Stimulated activated CD4-positive, alpha-beta T cell treated with anti-CD3 and anti-CD28 coated beads, Interleukin-15, amount 100 ng/mL, for 1 hour (primary cell): ENCODE data around the gene SERPINA9.
"Not testable (repeated sequence)": the region's sequence is repeated elsewhere in the genome, so short reads cannot be mapped to it uniquely, and the experiment has no call there.

Experiments
- DNase-seq, 2 donors: peaks; one replicate each; pipeline ENCODE4 v3.0.0-alpha.2; 2020; ENCODE audit warnings: low read depth in 1 of 2, low spot score in 1 of 2

SERPINA9 gene

DNA sequence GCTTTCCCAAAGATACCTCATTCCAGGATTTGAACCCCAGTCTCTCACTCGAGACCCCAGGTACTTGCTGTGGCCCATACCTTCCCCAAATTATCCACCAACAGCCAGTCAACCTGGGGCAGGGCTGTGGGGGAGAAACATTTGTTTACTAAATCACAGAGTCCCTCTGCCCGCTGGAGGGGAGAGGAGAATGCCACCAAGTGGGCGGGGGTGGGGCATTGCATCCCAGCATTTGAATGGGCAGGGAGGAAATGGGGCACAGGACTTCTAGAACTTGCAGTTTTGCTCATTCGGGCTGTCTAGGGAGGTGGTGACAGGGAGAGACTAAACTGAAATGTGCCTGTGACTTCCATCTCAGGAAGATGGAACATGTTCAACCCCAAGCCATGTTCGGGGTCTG is 10.9 kb upstream of the SERPINA9 start:
- DNase-seq = no peak

DNA sequence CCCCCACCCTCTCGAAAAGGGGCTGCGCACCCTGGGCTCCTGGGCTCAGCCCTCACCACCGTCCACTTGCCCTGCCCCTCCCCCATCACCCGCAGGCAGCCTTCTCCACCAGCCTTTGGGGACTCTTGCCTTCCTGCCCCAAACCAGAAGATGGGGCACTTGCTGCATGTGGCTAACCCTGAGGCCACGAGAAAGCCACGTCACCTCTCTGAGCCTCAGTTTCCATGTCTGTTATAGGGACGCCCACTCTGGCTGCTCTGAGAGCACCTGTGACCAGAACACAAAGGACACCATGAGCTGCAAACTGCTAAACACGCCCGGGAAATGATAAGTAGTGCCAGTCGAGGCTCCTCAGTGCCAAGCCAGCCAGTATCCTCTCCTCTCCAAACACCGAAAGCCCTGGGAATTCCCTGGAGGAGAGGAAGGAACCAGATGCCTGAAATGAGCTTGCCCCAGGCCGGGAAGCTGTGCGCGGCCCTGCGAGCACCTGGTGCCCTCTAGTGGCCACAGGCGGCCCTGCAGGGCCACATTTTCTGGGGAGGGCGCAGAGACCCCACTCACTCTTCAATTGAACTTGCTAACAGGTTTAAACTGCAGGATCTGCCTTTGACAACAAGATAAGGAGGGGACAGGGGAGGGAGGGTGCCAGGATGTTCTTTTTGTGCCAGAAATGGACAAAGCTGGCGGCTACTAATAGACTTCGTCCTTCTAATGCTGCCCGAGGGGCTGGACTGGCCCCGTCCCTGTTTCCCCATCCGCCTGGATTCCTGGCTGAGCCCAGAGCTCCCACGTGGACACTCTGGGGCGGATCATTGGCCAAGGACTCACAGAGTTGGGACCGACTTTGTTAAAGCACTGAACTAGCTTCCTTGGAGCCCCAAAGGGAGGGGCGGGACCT is 10.2 kb upstream of the SERPINA9 start:
- DNase-seq = peak in 1 of 2 donors; percentile 37

DNA sequence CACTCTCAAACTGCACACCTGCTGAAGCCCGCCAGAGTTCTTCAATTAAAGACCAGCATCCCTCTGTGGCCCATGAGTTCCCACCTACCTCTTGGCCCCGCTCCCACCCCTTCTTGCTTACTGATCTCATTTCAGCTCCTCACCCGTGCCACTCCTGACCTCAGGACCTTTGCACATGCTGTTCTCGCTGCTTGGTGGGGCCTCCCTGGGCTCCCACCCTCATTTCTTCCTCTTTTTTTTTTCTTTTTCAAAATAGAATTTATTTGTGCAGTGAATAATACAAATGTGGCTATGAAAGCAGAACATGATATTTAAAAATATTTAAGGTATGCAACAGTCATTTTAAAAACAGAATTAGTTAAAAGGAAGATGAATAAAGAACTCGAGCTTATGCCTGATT is 8.5 kb upstream of the SERPINA9 start:
- DNase-seq = no peak

DNA sequence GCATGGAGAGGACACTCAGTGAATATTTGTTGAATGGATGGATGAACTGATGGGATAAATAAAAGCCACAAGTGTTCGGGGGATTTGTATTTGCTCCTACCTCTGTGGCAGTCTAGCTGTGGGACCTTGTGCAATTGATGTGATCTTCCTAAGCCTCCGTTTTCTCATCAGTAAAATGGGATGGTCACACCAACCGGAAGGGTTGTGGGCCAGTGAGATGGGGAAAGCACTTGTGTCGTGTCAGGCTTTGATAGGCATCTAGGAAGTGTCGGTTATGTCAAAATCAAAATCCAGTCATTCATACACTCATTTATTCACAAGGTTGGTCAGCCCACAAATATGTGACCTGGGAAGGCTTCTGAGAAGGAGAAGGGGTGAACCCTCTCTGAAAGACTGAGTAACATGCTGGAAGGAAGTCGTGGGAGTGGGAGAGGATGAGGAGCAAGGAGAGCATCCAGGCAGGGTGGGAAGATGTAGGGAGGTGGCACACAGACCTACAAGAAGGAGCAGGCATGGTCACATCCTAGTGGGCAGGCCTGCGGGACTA is 7.8 kb upstream of the SERPINA9 start:
- DNase-seq = no peak

DNA sequence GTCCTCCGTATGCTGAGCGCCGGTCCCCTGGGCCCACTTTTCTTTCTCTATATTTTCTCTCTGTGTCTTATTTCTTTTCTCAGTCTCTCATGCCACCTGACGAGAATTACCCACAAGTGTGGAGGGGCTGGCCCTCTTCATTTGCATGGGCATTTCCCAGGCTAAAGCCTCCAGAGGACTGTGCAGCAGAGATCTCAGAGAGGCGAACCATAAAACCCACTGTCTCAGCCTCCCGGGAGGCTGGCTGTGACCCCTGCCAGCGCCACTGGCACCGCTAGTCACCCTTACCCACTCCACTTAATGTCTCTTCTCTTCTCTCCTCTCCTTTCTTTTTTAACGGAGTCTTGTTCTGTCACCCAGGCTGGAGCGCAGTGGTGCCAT is 7.1 kb upstream of the SERPINA9 start:
- DNase-seq = no peak

DNA sequence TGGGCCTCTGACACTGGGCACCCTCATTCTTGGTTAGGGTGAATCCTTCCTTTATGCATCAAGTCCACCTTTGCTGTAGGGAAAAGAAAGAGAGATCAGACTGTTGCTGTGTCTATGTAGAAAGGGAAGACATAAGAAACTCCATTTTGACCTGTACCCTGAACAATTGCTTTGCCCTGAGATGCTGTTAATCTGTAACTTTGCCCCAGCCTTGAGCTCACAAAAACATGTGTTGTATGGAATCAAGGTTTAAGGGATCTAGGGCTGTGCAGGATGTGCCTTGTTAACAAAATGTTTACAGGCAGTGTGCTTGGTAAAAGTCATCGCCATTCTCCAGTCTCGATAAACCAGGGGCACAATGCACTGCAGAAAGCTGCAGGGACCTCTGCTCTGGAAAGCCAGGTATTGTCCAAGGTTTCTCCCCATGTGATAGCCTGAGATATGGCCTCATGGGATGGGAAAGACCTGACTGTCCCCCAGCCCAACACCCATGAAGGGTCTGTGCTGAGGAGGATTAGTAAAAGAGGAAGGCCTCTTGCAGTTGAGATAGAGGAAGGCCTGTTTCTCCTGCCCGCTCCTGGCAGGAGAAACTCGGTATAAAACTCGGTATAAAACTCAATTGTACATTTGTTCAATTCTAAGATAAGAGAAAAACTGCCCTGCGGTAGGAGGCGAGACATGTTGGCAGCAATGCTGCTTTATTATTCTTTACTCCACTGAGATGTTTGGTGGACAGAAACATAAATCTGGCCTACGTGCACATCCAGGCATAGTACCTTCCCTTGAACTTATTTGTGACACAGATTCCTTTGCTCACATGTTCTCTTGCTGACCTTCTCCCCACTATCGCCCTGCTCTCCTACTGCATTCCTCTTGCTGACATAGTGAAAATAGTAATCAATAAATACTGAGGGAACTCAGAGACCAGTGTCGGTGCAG is 6.4 kb upstream of the SERPINA9 start:
- not testable (repeated sequence) for DNase-seq

DNA sequence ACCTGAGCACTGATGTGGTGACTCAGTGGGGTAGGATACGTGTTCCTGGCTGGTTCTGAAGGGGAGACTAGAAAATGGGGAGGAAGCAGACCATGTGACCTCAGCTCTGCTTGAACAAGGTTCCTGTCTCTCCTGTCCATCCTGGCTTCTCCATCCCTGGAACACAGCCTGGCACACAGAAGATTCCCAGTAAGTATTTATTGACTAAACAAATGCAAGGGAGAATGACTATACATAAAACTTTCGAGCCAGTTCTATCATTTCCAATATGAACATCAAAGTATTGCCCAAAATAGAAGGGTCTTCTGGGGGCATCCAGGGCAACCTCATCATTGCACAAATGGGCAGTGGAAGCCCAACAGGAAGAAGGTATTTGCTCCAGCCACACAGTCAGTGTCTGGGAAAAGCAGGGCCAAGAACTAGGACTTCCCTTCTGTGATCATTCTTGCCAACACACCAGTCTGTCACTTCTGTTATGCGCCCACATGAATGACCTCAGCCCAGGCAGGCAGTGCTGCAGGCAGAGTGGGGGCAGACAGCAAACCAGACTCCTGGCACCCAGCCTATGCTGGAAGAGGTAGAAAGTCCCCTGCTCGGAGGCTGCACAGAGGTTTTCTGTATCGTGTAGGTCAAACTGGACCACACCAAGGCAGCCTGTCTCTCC is 5.6 kb upstream of the SERPINA9 start:
- no peak for DNase-seq

DNA sequence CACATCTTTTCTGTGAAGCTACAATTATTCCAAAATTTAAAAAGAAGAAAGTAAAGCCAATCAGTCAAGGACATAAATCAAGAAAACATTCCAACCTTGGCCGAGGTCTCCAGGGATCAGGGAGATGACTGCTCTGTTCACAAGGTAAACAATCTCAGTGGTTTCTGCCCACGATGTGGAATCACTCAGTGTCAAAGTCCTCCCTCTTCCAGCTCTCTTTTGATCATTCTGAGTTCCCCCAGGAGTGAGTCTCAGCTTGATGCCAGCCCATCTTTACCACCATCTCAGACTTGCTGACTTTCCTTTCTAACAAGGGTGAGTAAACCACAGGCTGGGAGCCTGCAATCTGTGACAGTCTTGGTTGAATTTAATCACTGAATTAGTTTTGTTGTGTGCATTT is 4.8 kb upstream of the SERPINA9 start:
- DNase-seq = no peak

DNA sequence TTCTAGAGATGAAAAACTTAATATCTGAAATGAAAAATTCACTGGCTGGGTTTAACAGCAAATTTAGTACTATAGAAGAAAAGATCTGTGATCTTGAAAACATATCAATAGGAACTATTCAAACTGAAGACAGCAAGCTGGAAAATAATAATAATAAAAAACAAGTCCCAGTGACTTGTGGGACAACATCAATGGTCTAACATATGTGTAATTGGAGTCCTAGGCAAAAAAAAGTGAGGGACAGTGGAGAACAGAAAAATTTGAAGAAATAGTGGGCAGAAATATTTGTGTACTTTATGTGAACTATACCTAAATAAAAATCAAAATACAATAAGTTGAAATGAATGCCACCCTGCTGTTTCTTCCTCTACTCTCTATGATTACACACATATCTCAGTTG is 2.4 kb upstream of the SERPINA9 start:
- DNase-seq = no peak

DNA sequence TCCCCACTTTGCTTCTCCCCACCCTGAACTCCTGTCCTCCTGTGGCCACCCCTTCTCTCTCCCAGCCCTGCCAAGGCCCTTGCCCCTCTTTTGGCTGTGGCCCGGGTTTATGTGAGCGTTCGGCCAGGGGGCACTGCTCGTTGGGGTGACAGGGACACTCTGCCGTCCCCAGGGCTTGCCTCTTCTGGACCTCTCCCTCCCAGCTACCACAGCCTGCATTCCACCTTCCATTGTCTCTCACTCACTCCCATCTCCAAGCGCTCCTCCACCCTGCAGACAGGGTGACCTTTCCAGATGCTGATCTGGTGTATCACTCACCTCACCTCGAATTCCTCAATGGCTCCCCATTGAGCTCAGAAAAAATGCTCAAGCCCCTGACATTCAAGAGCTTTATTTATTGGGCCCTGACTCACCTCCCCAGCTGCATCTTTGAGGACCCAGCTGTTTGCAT is 1.4 kb downstream of the SERPINA9 start:
- DNase-seq = no peak

DNA sequence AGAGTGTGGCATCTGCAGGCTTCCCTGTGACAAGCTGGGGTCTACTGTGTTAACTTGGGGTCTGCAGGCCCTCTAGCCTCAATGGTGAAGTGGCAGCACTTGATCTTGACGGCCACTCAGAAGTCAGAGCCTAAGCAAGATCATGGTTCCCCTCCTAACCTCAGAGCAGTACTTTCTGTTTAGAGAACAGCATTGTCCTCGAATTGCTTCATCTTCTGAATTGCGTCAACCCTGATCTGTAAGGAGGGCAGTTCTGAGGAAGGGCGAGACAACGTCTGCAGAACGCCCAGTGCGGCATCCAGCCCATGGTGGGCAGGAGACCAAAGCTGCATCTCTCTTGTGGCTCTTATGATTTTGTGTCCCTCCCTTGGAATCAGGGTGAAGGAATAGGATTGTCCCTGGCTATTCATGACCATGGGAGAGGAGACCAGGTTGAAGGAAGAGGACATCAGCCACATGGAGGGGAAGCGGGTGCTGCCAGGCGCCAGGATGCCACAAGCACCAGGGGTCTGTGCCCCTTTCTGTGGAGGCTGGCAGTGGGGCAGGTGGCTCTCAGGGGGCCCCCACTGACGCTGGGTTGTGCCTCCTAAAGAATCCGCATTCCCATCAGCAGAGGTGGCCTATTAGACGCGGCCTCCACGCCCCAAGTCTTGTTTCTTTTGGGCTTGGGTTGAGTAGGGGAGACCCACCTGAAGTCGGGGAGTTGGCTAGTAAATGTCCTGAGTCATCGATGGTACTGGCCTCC is 2.2 kb downstream of the SERPINA9 start:
- DNase-seq = no peak

DNA sequence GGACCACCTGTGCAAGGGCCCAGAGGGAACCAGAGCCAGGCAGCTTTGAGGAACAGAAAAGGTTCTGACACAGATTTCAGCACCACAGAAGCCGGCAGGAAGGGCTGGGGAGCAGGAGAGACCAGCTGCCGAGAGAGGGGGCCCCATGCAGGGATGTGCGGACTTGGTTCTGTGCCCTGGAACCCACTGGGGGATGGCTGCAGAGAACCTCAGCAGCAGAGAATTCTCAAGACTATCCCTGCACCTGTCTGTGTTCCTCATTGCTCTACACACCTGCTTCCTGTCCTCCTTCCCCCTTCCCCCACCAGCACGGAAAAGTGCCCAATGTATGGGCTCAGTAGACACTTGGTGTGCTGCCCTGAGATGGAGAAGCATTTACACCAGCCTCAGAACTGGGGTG is 3.2 kb downstream of the SERPINA9 start:
- no peak for DNase-seq

DNA sequence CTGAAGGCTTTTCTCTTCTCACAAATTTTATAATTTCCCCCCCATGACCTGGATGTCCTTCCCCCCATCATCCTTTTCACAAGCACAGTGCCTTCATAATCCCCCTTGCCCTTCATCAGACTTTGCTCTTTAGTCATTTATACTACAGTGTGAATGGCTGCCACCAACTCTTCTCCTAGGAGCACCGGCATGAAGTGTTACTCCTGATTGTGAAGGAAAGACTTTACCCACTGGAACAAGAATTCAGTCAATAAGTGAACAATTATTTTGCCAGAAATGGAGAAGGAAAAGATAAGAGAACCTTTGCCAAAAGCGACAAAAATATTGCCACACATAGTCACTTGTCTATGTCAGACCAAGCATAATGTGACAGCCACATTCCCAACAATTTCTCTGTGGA is 5.0 kb downstream of the SERPINA9 start:
- no peak for DNase-seq

DNA sequence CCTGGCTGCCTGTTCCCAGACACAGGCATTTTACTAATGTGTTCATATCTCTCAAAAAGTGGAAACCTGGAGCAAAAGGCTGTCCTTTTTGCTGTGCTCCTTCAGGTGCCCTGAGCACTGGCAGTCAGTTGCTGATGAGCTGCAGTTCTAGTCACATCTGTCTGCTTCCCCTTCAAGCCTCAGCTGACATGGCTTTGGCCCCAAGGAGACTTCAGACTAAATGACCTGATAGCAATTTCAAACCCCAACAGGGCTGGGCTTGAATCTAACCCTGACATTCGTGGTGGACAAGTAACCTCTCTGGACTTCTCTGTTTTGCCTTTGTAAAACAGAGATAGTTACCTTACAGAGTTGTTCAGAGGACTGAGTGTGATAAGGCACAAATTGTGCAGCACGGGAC is 5.7 kb downstream of the SERPINA9 start:
- no peak for DNase-seq

DNA sequence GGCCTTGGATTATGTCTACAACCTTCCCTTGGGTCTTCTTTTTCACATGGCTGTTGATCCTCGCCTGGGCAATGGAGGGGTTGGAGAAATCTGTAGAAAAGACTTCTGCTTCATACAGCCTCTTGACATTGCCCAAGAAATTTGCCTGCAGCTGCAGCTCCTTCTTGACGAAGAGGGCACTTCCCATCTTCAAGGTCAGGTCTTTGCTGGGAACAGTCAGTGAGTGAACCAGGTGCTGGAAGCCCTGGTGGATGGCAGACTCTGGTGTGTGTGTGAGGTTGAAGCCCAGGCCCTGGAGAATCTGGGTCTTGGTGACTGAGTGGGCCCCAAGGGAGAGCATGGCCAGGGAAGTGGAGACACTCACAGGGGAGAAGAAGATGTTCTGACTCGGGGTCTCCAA is 6.7 kb downstream of the SERPINA9 start:
- no peak for DNase-seq

DNA sequence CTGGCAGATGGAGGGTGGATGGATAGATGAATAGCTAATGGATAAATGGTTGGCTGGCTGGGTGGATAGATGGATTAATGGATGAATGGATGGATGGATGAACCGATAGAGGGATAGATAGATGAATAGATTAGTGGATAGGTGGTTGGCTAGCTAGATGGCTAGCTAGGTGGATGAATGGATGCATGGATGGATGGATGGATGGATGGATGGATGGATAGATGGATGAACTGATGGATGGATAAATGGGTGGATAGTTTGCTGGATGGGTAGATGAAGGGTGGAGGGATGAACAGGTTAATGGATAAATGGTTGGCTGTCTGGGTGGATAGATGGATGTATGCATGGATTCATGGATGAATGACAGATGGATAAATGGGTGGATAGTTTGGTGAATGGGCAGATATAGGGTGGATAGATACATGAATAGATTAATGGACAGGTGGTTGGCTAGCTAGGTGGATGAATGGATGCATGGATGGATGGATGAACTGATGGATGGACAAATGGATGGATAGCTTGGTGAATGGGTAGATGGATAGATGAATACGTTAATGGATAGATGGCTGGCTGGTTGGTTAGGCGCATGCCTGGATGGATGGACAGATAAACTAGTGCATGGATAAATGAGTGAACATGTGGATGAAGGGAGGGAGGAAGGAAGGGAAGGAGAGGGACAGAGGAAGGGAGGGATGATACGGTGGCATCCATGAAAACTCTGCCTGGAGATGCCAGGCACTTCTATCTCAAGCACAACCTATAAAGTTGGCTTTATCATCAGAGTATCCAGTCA is 8.1 kb downstream of the SERPINA9 start:
- no peak for DNase-seq

DNA sequence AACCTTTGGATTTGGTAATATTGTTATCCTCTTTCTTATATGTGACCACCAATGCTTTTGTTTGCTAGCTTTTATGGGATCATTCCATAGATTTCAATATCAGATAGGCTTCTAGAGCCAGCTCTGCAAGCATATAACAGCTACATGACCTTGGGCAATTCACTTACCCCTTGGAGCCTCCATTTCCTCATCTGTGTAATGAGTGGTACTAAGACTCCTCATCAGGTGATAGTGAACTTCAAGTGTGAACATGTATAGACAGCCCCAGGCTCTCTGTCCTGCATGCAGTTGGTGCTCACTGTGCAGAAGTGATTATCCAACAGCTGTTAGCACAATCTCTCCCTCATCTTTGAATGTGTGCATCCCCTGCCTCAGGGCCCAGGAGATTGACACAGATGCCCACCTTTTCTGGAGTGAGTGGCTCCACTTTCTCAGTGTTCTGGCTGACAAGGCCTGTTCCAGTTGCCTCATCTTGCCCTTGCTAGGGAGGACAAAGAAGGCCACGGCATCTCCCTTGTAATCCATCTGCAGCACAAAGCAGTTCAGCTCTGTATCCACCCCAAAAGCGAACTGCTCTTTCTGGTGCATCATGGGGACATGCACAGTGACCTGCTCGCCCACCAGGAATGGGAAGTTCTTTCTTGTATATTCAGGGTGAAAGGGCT is 9.2 kb downstream of the SERPINA9 start:
- DNase-seq = no peak

DNA sequence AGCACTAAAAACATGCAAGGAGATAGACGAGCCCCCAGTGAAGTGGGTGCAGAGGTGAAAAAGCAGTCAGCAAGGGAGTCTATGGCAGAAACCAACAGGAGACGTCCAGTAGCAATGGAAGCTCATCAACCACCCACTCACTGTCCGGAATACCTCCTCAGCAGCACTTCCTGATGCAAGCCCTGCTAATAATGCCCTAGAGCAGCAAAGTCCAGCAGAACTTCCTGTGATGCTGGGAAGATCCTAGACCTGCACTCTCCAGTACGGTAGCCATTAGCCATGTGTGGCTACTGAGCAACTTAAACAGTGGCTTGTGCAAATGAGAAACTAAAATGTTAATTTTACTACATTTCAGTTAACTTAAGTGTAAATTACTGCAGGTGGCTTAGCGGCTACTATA is 11.0 kb downstream of the SERPINA9 start:
- DNase-seq = no peak

DNA sequence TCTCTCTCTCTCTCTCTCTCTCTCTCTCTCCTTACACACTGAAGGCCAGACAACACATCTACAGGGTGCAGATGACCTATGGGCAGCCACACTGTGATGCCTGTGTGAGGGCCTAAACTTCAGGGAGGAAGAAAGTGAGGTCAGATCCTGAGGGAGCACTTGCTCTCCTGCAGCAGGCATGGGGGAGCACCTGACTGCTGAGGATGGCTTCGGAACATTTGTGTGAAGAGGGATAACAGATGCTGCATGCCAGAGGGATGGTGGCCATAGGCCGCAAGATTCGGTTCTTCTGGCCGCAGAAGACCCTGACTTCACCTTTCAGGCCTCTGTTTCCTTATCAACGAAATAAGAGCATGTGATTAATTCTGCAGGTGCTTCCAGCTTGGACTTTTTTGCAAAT is 11.7 kb downstream of the SERPINA9 start:
- DNase-seq = no peak
